Epithelial cell of proximal tubule (primary cell): ENCODE data around the gene ARL15. TPM values are rescaled to one million over a fixed set of nuclear protein-coding genes. Genes with fewer than 3 reads are reported as not detected.
"Not testable (repeated sequence)": the region's sequence is repeated elsewhere in the genome, so short reads cannot be mapped to it uniquely, and the experiment has no call there.

Experiments
- DNase-seq: peaks from one replicate; pipeline ENCODE4 v3.0.0-alpha.2; 2011; ENCODE audit warnings: low read depth
- H3K4me3 ChIP-seq: 2 replicates; pipeline ENCODE4 v1.5.1; 2011; ENCODE audit warnings: low read depth, mild to moderate bottlenecking, low read length
- total RNA-seq: library from RNA; depleted of rRNA; stranded (reverse); fragments of >200 nt; gene quantifications from 2 replicates; pipeline ENCODE4 v1.2.3, GENCODE V29; 2015
- TF ChIP-seq, protein P1 (sequence below): conservative IDR thresholded peaks from 2 replicates; pipeline ENCODE4 v1.5.1; 2012; ENCODE audit warnings: low read depth, mild to moderate bottlenecking, low read length

ARL15 gene
- 1.9 and 3.0 TPM in 2 replicates for total RNA-seq

GRCh38 chr5:54310433-54311175 lies at the start of gene ARL15:
Gene ARL15 (minus strand): TSS chr5:54310573.
- peak within 1 kb of the TSS; percentile 79 for H3K4me3 ChIP-seq
- DNase-seq, result no peak
- TF ChIP-seq, protein P1, sequence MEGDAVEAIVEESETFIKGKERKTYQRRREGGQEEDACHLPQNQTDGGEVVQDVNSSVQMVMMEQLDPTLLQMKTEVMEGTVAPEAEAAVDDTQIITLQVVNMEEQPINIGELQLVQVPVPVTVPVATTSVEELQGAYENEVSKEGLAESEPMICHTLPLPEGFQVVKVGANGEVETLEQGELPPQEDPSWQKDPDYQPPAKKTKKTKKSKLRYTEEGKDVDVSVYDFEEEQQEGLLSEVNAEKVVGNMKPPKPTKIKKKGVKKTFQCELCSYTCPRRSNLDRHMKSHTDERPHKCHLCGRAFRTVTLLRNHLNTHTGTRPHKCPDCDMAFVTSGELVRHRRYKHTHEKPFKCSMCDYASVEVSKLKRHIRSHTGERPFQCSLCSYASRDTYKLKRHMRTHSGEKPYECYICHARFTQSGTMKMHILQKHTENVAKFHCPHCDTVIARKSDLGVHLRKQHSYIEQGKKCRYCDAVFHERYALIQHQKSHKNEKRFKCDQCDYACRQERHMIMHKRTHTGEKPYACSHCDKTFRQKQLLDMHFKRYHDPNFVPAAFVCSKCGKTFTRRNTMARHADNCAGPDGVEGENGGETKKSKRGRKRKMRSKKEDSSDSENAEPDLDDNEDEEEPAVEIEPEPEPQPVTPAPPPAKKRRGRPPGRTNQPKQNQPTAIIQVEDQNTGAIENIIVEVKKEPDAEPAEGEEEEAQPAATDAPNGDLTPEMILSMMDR, result no peak

DNA sequence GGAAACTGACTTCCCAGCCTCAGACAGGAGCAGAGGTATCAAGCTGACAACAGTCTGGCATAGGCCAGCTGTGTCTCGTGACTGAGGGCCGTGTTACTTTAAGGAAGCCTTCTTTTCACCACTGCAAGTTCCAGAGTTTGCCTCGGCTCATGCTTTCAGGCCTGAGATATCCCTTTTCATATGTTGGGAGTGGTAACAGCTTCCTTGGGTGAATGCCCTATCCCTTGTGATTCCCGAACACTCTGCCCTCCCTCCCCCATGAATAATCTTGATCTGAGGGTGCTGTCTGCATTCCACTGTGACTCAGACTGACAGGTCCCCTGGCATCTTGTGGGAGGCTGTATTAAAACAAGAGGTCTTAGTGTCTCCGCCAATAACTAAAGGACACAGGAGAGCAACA lies 49.7 kb upstream of the ARL15 start:
- no peak overlapping the region for H3K4me3 ChIP-seq
- TF ChIP-seq, protein P1, result no peak
- DNase-seq, result peak; percentile 53

- H3K4me3 ChIP-seq, result no peak overlapping the region
- TF ChIP-seq, protein P1, result no peak
- no peak for DNase-seq
Observed at GRCh38 chr5:54357408-54358058, 47.2 kb upstream of the ARL15 start.

DNA sequence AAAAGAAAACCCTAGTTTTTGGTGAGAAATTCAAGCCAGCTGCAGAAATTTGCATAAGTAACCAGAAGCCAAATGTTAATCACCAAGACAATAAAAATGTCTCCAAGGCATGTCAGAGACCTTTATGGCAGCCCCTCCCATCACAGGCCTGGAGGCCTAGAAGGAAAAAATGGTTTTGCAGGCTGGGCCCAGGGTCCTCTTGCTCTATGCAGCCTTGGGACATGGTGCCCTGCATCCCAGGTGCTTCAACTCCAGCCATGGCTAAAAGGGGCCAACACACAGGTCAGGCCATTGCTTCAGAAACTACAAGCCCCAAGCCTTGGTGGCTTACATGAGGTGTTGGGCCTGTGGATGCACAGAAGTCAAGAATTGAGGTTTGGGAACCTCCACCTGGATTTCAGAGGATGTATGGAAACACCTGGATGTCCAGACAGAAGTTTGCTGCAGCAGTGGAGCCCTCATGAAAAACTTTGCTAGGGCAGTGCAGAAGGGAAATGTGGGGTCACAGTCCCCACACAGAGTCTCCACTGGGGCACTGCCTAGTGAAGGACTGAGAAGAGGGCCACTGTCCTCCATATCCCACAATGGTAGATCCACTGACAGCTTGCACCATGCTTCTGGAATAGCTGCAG lies 43.7 kb upstream of the ARL15 start:
- DNase-seq, result not testable (repeated sequence)

GRCh38 chr5:54352580-54352979 lies 42.2 kb upstream of the ARL15 start:
- not testable (repeated sequence) for DNase-seq

More for the DNA sequence above, 43.7 kb upstream of the ARL15 start:
- H3K4me3 ChIP-seq, result not testable (repeated sequence)

DNA sequence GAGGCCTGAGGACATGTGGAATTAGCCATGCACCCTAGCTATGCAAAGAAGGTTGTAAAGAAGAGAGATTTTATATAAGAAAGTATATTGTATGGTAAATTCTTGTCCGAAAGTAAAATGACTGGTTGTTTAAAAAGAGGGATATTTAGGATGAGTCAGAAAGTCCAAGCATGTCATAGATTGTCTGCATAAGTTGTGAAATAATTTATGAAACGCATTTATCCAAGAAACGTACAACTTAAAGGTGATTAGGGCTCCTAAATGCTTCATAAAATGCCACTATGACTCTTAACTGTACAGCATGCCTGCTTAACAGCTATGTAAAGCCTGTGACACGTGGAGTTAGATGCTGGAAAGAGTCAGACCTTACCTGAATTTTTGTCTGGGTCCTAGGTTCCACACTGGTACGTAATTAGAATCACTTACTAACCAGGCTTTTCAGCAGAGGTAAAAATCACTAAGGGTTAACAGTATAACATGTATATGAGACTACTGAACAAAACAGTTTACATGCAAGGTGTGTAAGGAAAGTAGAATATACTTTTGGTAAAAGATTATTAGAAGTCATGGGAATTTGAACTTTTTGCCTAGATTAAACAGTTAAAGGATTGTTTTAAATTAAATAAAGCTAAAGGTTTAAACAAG lies 37.0 kb upstream of the ARL15 start:
- no peak for DNase-seq
- TF ChIP-seq, protein P1, result no peak
- no peak overlapping the region for H3K4me3 ChIP-seq

More at GRCh38 chr5:54352580-54352979, 42.2 kb upstream of the ARL15 start:
- not testable (repeated sequence) for H3K4me3 ChIP-seq

DNA sequence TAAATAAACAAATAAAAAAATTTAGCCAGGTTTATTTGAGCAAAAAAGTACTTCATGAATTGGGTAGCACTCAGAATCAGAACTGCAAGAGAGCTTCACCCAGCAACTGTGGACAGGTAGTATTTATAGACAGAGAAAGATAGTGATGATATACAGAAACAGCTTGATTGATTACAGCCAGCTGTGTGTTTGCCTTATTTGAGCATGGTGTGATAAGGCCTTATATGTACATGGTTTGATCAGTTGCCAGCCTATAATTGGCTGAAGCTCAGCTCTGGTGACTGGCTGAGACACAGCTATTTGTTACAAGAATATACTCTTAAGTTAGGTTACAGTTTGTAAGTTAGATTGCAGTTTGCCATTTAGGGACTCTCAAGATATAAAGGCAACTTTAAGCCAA lies 34.3 kb upstream of the ARL15 start:
- H3K4me3 ChIP-seq, result no peak overlapping the region
- TF ChIP-seq, protein P1, result no peak
- DNase-seq, result no peak
